Stimulated activated CD4-positive, alpha-beta T cell treated with anti-CD3 and anti-CD28 coated beads, Interleukin-1b, Interleukin-23, amount 100 ng/mL, for 48 hours (primary cell): ENCODE data around the gene SPOP.

Experiments
- DNase-seq: peaks from one replicate; pipeline ENCODE4 v3.0.0-alpha.2; 2020

The SPOP gene

DNA sequence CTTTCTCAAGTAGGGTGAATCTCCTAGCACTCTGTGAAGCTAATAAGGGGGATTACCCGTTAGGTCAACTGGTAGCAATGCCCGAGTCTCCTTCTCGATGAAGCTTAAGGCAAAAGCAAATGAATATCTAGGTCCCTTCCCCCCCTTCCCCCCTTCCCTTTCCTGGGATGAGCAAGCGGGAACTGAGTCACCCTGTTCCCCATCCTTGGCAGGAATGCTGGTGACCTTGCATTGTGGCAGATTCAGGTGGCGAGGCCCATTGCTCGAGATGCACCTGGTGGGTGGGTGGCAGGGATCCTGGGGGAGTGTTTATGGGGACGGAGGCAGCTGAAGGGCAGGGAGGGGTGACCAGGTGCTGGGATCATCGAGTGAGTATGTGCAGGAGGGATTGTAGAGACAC, 95.1 kb downstream of the SPOP start:
- no peak for DNase-seq

DNA sequence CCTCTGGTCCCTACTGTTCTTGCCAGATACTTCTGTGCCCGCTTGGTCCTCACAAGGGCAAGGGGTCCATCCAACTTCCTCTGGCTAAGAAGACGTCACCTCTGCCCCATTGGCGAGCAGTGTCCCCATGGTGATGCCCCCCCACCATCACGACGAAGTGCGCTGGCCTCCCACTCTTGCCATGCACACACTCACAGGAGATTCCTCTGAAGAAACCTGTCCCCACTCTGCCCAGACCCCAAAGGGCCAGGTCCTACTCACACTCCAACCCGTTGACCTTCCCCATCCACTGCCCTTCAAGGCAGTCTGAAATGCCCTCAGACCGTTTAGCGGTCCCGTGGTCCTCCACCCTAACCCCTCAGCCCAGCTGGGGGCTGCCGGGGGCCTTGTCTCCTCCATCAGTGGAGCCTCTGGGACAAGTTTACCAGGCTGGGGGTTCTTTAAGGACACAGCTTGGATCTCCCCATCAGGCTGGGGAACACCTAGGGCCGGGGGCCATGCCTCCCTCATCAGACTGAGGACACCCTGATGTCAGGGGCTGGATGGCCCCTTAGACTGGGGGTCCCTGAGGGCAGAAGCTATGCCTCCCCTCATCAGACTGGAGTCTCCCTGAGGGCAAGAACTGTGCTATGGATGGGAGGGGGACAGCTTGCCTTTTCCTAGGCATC, 95.7 kb downstream of the SPOP start:
- DNase-seq = no peak

DNA sequence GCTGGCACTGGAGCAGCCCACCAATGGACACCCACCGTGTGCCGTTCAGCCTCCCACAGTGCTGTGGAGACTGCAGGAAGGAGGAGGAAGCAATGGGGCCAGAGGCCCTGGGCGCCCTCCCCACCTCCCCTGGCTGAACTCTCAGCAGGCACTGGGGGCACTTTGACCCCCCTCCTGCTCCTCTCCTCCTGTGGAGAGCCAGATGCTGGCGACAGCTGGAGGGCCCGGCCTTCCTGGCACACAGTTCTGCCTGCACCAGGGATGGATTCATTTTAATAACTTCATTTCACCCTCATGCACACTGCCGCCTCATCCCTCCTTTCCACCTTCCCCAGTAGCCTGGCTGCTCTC, 96.3 kb downstream of the SPOP start:
- DNase-seq = no peak

DNA sequence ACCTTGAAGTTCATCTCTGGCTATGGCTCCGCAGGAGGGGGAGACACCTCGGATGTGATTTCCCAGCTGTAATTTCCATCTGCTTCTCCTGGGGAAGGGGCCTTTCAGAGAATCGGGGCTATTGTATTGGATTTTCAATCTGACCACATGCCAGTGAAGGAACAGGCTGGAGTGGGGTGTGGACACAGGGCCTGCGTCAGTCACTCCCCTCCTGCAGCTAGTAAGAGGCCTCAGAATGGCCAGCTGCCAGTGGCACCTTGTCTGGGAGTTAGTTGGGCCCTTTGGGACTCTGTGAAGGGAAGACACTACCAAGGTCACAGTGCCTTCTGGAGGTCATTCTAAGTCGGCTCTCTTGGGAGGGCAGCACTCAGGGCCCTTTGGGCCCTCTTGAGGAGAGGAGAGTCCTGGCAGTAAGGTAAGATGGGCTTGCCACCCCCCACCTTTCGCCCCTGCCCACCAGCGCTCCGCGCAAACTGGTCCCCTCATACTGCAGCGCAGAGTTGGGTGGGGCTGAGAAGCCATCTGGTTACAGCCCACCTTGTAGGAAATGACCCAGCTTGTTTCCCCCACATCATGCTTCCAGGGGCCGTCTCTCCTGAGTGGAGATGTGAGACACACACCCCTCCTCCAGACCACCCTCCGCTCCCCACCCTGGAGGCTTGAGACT, 96.8 kb downstream of the SPOP start:
- DNase-seq = no peak

DNA sequence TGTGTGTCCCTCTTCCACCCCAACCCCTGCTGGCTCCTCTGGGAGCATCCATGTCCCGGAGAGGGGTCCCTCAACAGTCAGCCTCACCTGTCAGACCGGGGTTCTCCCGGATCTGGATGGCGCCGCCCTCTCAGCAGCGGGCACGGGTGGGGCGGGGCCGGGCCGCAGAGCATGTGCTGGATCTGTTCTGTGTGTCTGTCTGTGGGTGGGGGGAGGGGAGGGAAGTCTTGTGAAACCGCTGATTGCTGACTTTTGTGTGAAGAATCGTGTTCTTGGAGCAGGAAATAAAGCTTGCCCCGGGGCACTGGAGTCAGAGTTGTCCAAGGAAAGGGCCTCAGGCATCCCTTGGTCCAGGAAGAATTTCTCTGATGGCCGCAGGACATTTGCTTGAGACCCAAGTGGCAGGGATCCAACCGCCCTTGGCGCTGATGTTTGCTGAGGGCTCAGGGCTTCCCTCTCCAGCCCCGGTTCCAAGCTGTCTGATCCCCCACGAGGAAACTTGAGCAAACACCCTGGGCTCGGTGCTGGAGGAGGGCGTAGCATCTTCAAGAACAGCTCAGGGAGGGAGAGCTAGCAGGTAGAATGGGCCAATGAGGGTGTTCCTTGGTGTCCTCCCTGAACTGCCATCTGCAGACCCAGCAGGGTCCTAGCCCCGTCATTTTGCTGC, 97.7 kb downstream of the SPOP start:
- no peak for DNase-seq

DNA sequence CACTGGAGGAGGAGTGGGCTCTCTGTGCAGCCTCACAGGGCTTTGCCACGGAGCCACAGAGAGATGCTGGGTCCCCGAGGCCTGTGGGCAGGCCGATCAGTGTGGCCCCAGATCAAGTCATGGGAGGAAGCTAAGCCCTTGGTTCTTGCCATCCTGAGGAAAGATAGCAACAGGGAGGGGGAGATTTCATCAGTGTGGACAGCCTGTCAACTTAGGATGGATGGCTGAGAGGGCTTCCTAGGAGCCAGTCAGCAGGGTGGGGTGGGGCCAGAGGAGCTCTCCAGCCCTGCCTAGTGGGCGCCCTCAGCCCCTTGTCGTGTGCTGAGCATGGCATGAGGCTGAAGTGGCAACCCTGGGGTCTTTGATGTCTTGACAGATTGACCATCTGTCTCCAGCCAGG, 98.4 kb downstream of the SPOP start:
- no peak for DNase-seq

DNA sequence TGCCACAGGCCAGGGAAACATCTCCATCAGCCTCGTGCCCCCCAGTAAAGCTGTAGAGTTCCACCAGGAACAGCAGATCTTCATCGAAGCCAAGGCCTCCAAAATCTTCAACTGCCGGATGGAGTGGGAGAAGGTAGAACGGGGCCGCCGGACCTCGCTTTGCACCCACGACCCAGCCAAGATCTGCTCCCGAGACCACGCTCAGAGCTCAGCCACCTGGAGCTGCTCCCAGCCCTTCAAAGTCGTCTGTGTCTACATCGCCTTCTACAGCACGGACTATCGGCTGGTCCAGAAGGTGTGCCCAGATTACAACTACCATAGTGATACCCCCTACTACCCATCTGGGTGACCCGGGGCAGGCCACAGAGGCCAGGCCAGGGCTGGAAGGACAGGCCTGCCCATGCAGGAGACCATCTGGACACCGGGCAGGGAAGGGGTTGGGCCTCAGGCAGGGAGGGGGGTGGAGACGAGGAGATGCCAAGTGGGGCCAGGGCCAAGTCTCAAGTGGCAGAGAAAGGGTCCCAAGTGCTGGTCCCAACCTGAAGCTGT, 98.9 kb downstream of the SPOP start:
- DNase-seq = no peak

DNA sequence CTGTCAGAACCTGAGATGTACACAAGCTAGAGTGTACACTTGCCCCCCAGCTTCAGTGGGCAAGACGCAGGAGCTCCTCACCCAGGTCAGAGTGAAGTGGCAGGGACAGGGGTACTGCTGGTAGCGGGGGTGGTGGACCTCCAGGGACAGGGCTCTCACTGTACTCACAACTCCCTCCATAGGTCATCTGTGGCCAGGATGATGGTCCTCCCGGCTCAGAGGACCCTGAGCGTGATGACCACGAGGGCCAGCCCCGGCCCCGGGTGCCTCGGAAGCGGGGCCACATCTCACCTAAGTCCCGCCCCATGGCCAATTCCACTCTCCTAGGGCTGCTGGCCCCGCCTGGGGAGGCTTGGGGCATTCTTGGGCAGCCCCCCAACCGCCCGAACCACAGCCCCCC, 99.5 kb downstream of the SPOP start:
- DNase-seq = no peak

DNA sequence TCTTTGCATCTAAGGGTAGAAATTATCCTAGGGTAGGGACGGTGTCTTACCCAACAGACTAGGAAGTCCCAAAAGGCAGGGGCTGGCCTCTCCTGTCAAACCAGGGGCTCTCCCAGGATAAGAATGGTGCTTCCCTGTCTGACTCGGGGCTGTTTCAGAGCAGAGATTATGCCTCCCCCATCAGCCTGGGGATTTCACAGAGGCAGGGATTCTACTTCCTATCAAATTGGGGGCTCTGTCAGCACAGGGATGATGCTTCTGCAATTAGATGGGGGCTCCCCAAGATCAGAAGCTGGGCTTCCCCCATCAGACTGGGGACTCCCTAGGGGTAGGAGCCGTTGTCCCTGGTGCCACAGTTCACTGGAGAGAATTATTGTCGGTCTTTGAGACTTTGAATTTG, 99.9 kb downstream of the SPOP start:
- DNase-seq = no peak

DNA sequence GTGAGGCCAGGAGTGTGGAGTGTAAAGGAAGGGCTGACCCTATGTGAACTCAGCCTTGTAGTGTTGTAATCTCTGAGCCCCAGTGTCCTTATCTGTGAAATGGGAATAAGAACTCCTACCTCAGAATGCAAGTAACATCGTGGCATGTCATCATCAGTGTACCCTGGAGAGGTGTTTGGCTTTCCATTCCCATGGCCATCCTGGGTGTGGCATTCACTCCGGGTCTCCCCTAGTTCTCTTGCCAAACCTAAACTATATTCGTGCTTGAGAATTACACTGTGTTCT, 100.3 kb downstream of the SPOP start:
- no peak for DNase-seq

DNA sequence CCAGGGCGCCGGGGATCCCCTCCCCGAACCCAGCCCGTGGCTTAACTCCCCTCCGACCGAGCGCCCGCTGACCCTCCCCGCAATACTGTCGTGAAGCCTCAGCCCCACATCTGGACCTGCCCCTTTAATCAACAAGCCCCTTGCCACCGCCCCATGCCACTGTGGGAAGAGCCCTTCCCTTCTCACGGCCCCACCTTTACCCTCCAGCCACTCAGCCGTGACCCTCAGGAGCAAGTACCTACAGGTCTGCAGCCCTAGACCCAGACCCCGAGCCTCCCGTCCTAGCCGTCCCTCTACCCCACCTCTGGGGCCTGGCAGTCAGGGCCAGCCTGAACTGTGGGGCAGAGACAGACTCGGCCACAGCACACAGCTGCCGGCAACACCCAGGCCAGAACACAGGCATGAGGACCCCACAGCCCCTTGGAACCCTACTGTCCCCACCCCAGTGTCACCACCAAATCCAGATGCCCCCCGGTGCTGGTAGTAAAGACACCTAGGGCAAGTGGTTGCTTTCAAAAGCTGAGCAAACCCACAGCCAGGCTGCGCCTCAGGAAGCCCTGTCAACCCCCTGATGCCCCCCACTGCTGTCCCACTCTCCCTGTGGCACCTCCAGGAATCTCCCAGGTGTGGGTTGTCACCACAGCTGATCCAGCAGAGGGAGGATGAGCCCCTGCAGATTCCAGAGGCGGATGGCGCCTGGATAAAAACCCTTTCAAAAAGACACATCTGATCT, 100.8 kb downstream of the SPOP start:
- DNase-seq = no peak

DNA sequence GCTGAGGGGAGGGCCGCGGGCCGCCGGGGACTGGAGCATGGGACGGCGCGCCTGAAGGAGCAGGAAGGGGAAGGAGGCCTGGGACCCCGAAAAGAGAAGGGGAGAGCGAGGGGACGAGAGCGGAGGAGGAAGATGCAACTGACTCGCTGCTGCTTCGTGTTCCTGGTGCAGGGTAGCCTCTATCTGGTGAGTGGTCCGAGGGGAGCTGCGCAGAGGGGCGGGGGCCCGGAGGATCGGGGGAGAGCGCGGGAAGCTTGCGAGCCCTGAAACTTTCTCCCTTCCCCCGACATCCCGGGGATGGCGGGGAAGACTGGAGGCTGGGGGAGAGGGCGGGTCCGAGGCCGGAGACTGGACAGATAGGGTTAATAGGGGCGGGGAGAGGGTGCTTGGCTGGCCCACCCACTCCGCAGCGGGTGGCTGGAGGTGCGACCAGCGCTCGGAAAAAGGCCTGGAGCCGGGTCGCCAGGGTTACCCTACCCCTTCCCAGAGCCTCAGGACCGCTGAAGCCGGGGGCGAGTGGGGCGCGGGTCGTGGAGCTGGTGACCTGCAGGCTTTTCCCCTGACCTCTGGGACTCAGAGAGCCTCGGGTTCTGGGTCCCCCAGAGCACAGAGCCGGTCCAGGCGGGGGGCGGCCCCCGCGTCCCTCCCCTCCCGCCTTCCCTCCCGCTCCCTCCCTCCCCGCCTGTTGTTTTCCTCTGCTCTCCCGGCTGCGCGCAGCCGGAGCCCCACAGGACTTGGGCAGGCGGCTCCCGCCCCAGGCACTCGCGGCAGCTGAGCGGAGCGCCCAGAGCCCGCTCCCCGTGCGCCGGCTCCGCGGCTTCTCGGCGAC, 101.6 kb downstream of the SPOP start:
- no peak for DNase-seq

DNA sequence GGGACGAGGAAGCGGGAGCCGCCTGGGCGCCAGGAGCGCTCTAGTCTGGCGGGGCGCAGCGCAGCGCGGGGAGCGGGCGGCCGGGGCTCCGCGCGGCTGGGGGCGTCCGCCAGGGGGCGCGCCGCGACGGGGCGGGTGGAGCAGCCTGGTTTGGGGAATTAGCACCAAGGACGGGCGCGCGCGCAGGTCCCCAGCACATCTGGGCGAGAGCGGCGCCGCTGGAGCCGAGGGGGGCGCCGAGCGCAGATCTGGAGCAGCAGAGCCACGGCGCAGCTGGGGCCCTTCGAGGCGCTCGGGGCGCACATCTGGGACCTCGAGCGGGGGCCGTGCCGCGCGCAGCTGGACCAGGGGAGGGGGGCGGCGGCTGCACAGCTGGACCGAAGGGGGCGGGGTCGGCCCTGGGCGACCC, 102.2 kb downstream of the SPOP start, which contains the start of gene NXPH3:
Gene NXPH3 (plus strand): TSS at position 193 of the 409 bp plus-strand sequence. CDS start 349 bp downstream, outside the sequence.
- DNase-seq = peak; percentile 69

DNA sequence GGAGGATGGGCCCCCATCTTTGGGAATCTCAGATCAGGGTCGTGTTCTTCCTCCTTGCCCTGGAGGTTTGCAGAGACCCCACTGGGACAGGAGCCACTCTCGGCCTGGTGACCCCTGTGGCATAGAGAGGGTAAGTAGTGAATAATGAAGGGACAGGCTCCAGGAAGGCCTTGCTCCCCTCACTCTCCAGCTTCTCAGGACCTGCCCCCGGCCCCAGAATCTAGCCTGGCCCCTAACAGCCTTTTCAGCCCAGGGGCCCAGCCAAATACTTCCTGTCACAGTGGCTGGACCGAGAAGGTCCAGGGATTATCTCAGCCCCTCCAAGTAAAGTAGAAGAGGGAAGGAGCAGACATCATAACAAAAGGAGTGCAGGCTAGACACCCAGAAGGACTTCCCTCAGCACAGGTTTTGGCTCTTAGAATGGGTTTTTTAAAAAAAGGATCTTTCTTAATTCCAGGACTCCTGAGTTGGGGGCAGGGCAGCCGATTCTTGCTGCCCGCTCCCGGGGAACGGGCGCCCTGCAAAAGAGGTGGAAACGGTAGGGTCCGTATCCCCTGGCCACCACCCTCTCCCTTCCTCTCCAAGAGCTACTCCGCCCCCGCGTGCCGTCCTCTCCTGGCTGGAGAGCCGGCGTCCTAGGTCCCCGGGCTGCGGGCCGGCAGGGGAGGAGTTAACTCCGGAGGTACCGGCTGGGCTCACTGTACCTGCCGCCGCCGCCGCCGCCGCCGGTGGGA, 102.8 kb downstream of the SPOP start:
- DNase-seq = no peak

DNA sequence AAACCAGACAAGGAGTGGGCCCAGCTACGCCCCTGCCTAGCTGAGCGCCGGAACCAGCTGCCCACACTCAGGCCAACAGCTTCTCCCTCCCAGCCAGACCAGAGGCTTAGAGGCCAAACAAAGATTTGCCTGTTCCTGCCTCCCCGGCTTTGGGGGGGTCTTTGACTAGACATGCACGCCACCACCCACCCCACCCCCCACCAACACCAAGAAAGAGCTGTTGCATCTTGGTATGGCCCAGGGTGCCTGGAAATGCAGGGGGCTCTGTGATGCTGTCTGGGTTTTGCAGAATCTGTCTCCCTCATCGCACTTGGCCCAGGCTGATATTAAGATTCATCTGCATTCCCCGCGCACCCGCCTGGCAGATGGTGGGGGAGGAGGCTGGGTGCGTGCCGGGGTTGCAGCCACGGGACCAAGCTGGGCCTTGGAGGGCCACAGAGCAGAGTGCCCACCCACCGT, 103.5 kb downstream of the SPOP start:
- DNase-seq = no peak

DNA sequence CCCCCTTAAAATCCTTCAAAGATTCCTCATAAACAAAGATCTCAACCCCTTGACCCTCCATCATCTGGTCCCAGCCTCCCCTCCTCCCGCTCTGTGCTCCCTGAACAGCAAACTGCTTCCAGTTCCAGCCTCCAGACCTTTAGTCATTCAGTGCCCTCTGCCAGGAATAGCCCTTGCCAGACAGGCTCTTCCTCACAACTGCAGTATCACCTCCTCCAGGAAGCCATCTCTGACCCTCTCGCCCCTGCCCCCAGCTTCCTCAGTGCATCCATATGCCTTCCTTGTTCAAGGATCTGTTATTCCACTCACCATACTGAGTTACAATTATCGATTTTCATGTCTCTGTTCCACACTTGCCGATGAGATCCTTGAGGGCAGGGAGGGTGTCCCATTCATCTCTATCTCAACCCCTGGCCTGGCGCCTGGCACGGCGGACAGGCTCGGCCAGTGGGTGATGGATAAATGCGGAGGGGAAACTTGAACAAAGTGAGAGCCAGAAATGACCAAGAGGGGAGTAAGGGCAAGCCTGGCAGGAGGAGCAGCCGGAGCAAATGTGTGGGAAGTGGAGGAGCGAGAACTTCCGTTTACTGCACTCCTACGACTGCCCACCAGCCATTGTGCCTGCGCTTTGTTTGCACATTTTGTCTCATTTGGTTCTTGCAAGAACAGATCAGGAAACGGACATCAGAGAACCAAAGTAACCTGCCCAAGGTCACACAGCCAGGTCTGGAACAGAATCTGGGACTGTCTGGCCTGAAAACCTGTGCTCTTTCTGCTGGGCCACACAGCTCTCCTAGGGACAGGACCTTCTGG, 104.2 kb downstream of the SPOP start:
- no peak for DNase-seq

DNA sequence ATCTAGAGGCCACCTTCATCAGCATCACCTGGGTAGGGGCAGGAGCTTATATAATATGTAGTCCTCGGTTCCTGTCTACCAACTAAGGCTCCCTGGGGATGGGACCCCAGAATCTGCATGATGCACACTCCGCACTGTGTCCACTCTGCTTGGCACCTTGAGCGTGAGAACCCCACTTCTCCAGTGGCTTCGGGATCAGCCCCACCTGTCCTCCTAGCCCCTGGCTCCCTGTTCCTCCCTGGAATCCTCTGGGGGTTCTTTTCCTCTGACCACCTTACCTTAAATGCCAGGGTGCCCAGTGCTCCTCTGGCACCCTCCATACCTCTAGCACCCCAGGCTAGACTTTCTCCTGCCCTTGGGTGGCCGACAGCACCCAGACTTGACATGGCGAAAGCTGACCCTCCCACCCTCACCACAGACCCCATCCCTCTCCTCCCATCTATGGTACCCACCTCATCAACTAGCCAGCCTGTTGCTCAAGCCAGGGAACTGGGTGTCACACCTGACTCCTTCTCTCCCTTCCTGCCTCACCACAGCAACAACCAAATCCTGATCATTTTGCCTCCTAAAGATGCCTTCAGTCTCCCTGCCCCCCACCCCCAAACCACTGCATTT, 105.0 kb downstream of the SPOP start:
- no peak for DNase-seq

DNA sequence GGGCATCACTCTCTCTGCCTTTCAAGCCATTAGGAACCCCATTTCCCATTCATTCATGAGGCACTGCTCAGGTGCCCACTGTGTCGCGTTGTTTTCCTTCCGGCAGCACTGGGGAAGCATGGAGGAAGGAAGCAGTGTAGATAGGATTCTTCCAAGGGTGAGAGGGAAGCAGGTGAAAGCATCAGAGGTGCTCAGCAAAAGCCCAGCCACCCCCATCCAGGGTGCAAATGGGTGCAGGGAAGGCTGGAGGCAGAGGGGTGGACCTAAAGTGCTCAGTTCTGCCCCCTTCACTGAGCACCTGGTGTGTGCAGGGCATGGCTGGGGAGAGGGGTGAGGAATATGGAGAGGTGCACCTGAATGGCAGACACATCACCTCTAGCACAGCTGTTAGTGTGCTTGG, 105.7 kb downstream of the SPOP start:
- DNase-seq = no peak

DNA sequence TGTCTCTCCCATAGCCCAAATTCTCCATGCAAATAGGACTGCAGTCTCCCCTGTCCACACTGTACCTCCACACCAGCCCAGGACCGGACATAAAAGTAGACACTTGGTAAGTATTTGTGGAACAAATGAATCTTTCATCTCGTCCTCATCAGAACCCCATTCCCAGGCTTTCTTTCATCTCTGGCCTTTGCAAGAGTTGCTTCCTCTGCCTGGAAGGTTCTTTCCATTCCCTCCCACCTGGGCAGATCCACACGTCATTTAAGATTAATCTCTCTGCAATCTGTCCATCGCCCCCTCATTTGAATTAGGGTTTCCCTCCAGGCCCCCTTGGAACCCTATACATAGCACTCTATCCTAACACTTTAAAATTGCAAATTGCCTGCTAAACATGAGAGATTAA, 106.1 kb downstream of the SPOP start:
- DNase-seq = no peak

DNA sequence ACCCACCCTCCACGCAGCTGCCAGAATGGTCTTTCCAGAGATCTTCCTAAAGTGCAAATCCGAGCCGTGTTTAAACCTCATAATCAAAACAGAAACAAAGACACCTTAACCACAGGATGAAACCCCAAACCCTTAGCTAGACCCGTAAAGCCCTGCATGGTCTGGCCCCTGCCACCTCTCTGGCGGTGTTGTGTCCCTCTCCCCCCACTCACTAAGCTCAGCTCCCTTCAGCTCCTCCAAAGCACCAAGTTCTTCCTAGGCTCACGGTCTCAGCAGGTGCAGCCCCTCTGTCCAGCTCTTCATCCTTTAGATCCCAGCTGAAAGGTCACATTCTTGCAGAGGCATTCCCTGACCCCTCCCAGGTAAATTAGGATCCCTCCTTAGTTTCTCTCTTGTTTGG, 106.6 kb downstream of the SPOP start:
- DNase-seq = no peak
